Mucosa of stomach (tissue), 1 donor: ENCODE results near the gene USP8.
"Not testable (repeated sequence)": the region's sequence is repeated elsewhere in the genome, so short reads cannot be mapped to it uniquely, and the experiment has no call there.

Experiments used
- H3K27me3 ChIP-seq: one replicate; pipeline ENCODE4 v1.7.0; 2013; ENCODE audit warnings: mild to moderate bottlenecking, low read length; ENCODE audit not compliant: control insufficient read depth, insufficient read depth
- H3K36me3 ChIP-seq: one replicate; pipeline ENCODE4 v1.7.0; 2013; ENCODE audit warnings: low read length; ENCODE audit not compliant: control insufficient read depth, insufficient read depth
- H3K4me1 ChIP-seq: one replicate; pipeline ENCODE4 v1.7.0; 2013; ENCODE audit warnings: mild to moderate bottlenecking, low read length; ENCODE audit not compliant: control insufficient read depth, insufficient read depth
- H3K4me3 ChIP-seq: one replicate; pipeline ENCODE4 v1.7.0; 2013; ENCODE audit warnings: low read length
- H3K9ac ChIP-seq: one replicate; pipeline ENCODE4 v1.7.0; 2013; ENCODE audit warnings: mild to moderate bottlenecking, low read length, moderate library complexity
- H3K9me3 ChIP-seq: one replicate; pipeline ENCODE4 v1.7.0; 2013; ENCODE audit warnings: mild to moderate bottlenecking, low read length, moderate library complexity; ENCODE audit not compliant: control insufficient read depth
- donor health status: Pancreatic carcinoma.

USP8 gene

GRCh38 chr15:50424066-50424890 is at the start of gene USP8:
TSS of gene USP8 (plus strand) at chr15:50424405. CDS start at chr15:50439074, 14,669 bp downstream.
- Histone ChIP-seq H3K27me3 (no peaks in the 10 kb centered on the region), H3K4me1 (no peaks in the 10 kb centered on the region), H3K9ac (peak within 1 kb of the TSS; percentile 88)

DNA sequence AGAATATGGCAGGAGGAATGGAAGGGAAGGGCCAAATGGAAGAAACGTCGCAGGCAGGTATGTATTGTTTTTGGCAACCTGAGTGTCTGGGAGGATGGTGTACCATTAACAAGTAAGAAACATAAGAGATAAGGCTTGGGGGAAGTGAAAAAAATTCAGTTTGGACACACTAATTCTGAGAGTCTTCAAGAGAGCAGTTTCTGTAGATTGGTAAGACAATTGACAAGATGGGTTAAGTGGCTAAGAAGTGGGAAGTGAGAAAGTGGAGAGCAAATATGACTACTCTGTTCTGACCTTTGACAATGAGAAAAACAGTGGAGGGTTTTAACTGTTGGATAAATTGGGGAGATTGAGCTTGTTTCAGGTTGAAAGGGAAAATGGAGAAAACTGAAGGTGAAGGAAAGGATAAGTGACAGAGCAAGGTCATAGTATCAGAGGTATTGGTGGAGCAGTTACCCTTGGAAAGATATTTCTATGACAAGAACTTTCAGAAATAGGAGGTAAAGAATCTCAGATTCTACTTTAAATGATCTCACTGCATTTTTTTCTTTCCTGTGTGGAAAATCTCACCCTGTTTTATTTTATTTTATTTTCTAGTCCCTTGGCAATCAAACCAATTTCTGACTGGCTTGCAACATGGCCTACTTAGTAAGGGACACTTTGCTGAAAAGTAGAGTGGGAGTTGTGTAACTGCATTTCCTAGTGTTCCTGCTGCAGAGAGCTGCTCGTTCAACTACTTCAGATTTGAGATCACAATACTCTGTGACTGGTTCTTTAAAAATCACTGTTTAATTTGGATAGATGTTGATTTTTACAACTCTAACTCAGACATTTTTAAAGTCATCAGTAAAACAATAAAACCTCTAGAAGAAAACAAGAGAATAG is 46.1 kb upstream of the USP8 start:
- H3K36me3 ChIP-seq: no peaks in the 10 kb centered on the region
- no peaks in the 10 kb centered on the region for H3K27me3 ChIP-seq
- no peaks in the 10 kb centered on the region for H3K4me1 ChIP-seq
- no peak overlapping the region for H3K9ac ChIP-seq
- no peaks in the 10 kb centered on the region for H3K9me3 ChIP-seq
- no peak overlapping the region for H3K4me3 ChIP-seq

More at GRCh38 chr15:50424066-50424890, at the start of gene USP8:
- H3K4me3 ChIP-seq: peak within 1 kb of the TSS; percentile 79
- H3K36me3 ChIP-seq: no peaks in the 10 kb centered on the region
- H3K9me3 ChIP-seq: no peaks in the 10 kb centered on the region

DNA sequence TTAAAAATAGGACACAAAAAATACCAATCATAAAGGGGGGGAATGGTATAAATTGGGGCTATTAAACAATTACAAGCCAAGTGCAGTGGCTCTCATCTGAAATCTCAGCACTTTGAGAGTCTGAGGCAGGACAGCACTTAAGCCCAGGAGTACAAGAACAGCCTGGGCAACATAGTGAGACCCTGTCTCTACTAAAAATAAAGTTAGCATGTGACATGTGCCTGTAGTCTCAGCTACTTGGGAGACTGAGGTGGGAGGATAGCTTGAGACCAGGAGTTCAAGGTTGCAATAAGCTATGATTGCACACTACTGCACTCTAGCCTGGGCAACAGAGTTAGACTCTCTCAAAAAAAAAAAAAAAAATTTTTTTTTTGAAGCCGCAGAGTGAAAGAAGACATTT is 45.4 kb upstream of the USP8 start:
- no peaks in the 10 kb centered on the region for H3K36me3 ChIP-seq
- H3K4me1 ChIP-seq: no peaks in the 10 kb centered on the region
- no peak overlapping the region for H3K4me3 ChIP-seq
- H3K27me3 ChIP-seq: no peaks in the 10 kb centered on the region
- no peak overlapping the region for H3K9ac ChIP-seq
- no peaks in the 10 kb centered on the region for H3K9me3 ChIP-seq

DNA sequence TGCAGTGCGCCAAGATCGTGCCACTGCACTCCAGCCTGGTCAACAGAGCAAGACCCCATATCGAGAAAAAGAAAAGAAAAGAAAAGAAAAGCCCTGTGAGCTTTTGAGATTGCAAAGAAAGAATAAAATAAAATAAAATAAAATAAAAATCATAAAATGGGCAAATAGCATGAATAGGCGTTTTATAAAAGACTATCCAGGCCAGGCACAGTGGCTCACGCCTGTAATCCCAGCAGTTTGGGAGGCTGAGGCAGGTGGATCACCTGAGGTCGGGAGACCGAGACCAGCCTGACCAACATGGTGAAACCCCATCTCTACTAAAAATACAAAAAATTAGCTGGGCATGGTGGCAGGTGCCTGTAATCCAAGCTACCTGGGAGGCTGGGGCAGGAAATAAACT is 44.8 kb upstream of the USP8 start:
- H3K36me3 ChIP-seq, H3K9me3 ChIP-seq, H3K4me3 ChIP-seq, H3K27me3 ChIP-seq, H3K4me1 ChIP-seq, H3K9ac ChIP-seq: not testable (repeated sequence)

DNA sequence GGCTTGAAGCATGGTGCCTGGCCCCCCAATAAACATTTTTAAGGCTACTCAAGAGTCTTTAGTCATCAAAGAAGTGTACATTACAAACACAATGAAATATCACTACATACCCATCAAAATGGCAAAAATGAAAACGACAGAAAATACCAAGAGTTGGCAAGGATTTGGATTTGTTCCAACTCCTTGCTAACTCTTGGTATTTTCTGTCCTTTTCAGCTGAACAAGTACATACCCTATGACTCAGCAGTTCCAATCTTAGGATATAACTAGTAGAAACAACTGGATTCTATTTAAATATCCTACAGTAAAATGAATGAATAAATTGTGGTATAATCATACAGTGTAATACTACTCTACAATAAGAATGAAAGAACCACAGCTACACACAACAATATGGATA is 44.1 kb upstream of the USP8 start:
- Histone ChIP-seq H3K4me3 (no peak overlapping the region), H3K4me1 (no peaks in the 10 kb centered on the region), H3K9ac (no peak overlapping the region), H3K27me3 (no peaks in the 10 kb centered on the region), H3K9me3 (no peaks in the 10 kb centered on the region), H3K36me3 (no peaks in the 10 kb centered on the region)

DNA sequence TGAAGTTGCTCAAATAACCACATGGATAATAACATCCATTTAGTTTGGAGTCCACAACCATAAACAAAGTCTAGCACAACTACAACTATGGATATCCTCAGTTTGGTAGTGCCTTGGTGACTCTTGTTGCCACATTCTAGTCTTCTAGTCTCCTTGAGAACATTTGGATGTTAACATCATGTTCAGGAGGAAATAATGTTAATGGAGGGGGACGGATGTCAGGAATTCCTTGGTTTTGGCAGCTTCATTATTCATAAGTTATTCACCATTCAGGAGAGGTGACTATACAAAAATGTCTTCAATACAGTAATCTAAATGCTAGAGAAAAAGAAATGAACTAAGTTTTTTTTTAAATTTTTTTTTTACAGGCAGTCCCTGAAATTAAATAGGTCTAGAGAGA is 42.8 kb upstream of the USP8 start:
- Histone ChIP-seq H3K27me3 (no peaks in the 10 kb centered on the region), H3K9ac (no peak overlapping the region), H3K4me1 (no peaks in the 10 kb centered on the region), H3K4me3 (no peak overlapping the region), H3K36me3 (no peaks in the 10 kb centered on the region), H3K9me3 (no peaks in the 10 kb centered on the region)

GRCh38 chr15:50382408-50382807 is 41.8 kb upstream of the USP8 start:
- H3K9me3 ChIP-seq, H3K27me3 ChIP-seq, H3K9ac ChIP-seq, H3K4me1 ChIP-seq, H3K36me3 ChIP-seq, H3K4me3 ChIP-seq: not testable (repeated sequence)

GRCh38 chr15:50390554-50391264 is 33.5 kb upstream of the USP8 start:
- Histone ChIP-seq H3K9ac (no peak overlapping the region), H3K27me3 (no peaks in the 10 kb centered on the region), H3K4me1 (no peaks in the 10 kb centered on the region), H3K36me3 (no peaks in the 10 kb centered on the region), H3K9me3 (no peaks in the 10 kb centered on the region), H3K4me3 (no peak overlapping the region)

GRCh38 chr15:50391561-50391960 is 32.6 kb upstream of the USP8 start:
- H3K27me3 ChIP-seq, H3K4me3 ChIP-seq, H3K4me1 ChIP-seq, H3K36me3 ChIP-seq, H3K9me3 ChIP-seq, H3K9ac ChIP-seq: not testable (repeated sequence)

- no peak overlapping the region for H3K9ac ChIP-seq
- H3K36me3 ChIP-seq: no peaks in the 10 kb centered on the region
- H3K4me1 ChIP-seq: no peaks in the 10 kb centered on the region
- no peak overlapping the region for H3K4me3 ChIP-seq
- H3K9me3 ChIP-seq: no peaks in the 10 kb centered on the region
- no peaks in the 10 kb centered on the region for H3K27me3 ChIP-seq
Observed at GRCh38 chr15:50411870-50412269, 12.3 kb upstream of the USP8 start.

- no peaks in the 10 kb centered on the region for H3K27me3 ChIP-seq
- no peaks in the 10 kb centered on the region for H3K36me3 ChIP-seq
- no peak overlapping the region for H3K4me3 ChIP-seq
- no peaks in the 10 kb centered on the region for H3K4me1 ChIP-seq
- no peaks in the 10 kb centered on the region for H3K9me3 ChIP-seq
- H3K9ac ChIP-seq: no peak overlapping the region
Observed at GRCh38 chr15:50414624-50415023, 9.6 kb upstream of the USP8 start.
